ENCODE results near the gene DMKN.
"Not testable (repeated sequence)": the region's sequence is repeated elsewhere in the genome, so short reads cannot be mapped to it uniquely, and the experiment has no call there.

Gene DMKN

GRCh38 chr19:35497406-35497805 is 16.0 kb downstream of the DMKN start:
- DNase-seq (ENCODE audit: low read depth) = no peak

- peak; percentile 39 for DNase-seq (ENCODE audit: low read depth)
Measured at GRCh38 chr19:35495107-35496064, 18.1 kb downstream of the DMKN start.

DNA sequence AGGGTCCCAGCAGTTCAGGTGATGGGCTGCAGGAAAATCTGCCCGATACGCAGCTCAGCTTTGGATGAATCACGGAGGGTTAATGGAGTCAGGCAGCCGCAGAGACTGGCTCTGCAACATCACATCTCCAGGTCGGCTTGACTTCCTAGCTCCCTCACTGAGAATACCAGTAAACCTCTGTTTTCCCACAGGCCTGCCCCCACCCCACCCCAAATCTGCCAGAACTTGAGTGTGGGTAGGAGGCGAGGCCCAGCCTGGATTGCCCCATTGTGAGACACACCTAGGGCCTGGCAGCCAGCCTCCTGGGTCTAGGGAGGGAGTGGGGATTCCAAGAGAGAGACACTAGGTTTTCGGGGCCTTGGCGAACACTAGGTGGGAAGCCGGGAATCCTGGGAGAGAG is 19.5 kb downstream of the DMKN start:
- no peak for DNase-seq (ENCODE audit: low read depth)

- DNase-seq (ENCODE audit: low read depth) = no peak
Measured at GRCh38 chr19:35491836-35492360, 21.6 kb downstream of the DMKN start.

DNA sequence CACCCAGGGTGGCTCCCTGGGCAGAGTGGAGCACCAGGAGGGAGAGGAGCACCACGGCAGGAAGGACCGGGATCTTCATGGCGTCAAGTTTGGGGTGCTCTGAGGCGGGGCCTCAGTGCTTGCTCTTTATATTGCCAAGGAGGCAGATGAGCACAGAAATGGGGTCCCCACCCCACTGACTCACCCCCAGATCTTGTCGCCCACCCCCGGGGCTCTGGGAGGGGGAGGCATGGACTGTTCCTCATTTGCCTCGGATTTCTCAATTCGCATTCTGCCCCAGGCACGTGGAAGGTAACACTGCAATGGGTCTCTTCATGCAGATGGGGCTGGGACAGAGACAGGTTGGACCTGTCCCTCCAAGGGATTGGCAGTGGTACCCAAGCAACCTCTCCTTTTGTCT is 23.1 kb downstream of the DMKN start, which contains the start of gene KRTDAP:
KRTDAP (minus strand) TSS at position 101 of the 400 bp plus-strand sequence; CDS start at position 79, 22 bp downstream.
- DNase-seq (ENCODE audit: low read depth) = no peak

DNA sequence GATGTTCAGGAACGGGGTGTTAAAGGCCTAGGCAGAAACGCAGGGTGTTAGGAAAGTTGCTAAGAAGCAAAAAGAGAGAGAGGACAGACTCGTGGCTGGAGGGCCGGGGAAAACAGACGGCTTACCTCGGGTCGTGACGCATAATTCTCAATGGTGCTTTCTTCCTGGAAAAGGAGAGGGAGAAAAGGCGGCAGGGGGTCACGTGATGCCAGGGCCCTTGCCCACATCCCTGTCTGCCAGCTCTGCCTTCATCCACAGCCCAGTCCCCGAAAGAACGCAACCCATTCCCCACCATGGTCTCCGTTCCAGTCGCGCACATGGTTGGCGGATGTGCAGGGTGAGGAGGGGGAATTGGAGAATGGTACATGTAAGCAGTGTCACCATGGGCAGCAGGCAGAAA is 24.8 kb downstream of the DMKN start:
- no peak for DNase-seq (ENCODE audit: low read depth)

DNA sequence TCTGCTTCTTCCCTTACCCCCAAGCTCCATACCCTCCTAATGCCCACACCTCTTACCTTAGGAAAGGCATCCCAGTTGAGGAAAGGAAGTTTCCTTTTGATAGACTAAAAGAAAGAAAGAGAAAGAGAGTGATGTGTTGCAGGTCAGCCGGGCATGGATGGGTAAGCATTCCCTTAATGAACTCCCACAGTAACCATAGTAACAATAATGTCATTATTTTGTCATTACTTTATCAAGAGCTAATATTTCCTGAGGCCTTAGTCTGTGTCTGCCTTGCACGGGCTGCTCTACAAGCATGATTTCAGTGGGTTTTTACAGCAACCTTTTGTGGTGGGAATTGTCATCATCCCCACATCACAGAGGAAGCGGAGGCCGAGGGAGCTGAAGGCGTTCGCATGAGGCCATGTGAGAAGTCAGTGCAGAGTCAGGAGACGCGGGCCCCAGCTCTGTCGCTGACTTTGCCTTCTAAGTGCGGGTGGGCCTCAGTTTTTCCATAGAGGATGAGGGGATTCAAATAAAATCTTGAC is 25.7 kb downstream of the DMKN start:
- no peak for DNase-seq (ENCODE audit: low read depth)

- DNase-seq (ENCODE audit: low read depth) = no peak
Measured at GRCh38 chr19:35486268-35486708, 27.2 kb downstream of the DMKN start.

DNA sequence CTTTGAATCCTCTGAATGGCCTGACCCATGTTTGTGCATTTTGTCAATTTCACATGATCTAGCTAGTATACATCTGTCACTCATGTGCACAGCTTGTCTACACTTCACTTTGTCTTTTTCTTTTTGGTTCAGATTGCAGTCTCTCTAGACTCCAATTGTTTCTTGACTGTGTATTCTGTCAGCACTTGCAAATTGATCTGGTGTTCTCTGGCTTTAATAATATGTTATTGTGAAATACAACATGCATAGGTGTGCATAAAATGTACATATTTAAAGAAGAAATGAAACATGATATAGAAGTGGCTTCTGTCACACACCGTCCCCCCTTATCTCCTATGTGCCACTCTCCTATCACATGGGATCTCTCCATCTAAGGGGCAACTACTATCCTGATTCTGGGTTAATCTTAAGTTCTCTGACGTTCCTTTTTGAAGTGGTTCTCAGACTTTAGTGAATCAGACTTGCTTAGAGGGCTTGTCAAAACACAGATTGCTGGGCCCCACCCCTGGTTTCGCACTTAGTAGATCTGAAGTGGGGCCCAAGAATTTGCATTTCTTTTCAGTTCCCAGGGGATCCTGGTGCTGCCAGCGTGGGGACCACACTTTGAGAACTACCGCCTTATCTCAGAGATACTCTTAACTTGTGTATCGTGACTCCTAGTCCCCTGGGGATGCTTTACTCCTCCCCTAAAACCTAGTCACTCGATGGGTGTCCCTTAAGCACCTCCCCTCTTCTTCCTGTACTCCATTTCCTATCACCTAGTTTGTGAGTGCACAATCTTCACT is 29.0 kb downstream of the DMKN start:
- no peak for DNase-seq (ENCODE audit: low read depth)

DNA sequence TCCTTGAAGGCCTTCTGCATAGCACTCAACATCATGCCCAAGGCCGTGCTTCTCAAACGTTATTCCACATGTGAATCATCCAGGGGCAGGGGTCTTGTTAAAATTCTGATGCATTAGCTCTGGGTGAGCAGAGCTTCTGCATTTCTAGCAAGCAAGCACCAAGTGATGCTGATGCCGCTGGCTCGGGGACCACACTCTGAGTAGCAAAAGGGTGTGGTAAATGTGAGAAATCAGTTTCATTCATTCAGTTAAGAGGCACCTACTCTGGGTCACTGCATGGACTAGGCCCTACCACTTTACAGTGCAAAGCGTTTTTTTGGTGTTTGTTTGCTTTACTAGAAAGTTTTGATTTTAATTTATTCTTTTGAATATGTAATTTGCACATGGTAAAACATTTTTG is 30.4 kb downstream of the DMKN start:
- DNase-seq (ENCODE audit: low read depth) = no peak

GRCh38 chr19:35478794-35479677 is 34.4 kb downstream of the DMKN start:
- DNase-seq (ENCODE audit: low read depth) = no peak

GRCh38 chr19:35476149-35476548 is 37.3 kb downstream of the DMKN start:
- DNase-seq (ENCODE audit: low read depth) = no peak

DNA sequence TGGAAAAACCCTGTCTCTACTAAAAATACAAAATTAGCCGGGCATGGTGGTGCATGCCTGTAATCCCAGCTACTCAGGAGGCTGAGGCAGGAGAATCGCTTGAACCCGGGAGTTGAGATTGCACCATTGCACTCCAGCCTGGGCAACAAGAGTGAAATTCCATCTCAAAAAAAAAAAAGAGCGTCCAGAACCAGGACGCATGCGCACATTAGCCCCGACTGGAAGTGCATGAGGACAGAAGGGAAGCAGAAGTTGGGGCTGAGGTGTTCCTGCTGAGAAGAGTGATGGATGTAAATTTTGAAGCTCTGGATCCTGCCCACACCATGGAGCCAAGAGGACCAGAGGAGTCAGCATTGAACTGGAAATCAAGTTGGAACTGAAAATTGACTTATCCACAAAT is 38.9 kb downstream of the DMKN start:
- DNase-seq (ENCODE audit: low read depth) = not testable (repeated sequence)

DNA sequence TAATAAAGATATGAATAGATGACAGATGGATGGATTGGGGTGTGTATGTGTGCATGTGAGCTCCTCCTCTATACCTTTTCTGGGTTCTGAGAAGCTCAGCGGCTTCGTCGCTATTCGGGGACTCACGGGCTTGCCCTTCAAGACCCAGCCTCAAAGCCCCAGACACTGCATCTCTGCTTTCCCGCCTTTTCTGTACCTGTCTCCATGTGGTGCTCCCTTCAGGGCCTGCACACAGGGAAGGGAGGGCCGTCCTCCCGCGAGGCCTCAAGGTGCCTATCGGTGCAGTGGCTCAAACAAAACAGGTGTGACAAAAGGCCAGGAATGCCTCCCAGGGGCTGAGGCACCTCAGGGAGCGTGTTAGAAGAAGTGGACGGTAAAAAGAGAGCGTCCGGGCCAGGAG is 39.3 kb downstream of the DMKN start:
- no peak for DNase-seq (ENCODE audit: low read depth)

DNA sequence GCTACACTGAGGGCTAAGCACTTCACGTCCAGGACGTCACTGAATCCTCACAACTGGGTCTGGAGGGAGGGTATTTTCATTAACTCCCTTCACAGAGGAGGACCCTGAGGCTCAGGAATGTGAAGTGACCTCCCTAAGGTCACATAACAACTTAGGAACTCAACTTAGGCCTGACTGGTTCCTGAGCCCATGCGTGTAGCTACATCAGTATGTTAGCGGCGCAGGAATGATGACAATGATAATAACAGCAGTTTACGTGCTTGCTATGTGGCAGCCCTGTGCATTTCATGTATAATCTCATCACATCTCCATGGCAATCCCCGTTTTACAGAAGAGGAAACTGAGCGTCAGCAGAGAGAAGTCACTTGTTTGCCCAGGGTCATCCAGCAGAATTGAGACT is 41.5 kb downstream of the DMKN start:
- DNase-seq (ENCODE audit: low read depth) = no peak

DNA sequence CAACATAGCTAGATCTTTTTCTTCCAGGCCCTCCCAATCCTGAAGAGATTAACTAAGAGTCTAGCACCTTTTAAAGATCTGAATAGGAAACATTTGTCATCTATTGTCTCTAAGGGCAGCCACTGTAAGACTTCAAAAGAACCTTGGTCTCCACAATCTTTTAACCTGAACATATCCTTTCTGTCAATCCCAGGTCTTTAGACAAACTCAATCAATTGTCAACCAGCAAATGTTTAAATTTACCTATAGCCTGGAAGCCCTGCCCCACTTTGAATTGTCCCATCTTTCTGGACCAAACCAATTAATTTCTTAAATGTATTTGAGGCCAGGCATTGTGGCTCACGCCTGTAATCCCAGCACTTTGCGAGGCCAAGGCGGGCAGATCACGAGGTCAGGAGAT is 42.4 kb downstream of the DMKN start:
- DNase-seq (ENCODE audit: low read depth) = not testable (repeated sequence)

GRCh38 chr19:35470128-35470527 is 43.3 kb downstream of the DMKN start:
- DNase-seq (ENCODE audit: low read depth) = no peak

- DNase-seq (ENCODE audit: low read depth) = peak; percentile 27
Measured at GRCh38 chr19:35468637-35469036, 44.8 kb downstream of the DMKN start.

DNA sequence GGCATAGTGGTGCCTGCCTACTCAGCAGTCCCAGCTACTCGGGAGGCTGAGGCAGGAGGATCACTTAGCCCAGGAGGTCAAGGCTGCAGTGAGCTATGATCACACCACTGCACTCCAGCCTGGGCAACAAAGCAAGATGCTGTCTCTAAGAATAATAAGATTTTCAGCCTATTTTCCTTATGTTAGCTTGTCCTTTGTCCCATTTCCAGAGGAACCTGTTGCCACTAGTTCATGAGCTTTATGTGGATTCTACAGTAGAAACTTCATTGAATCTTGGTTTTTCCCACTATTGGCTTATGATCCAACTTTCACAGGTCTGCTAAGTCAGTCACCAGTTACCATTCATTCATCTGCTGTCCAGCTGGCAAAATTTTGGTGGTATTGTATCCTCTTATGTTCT is 47.2 kb downstream of the DMKN start:
- DNase-seq (ENCODE audit: low read depth) = no peak

DNA sequence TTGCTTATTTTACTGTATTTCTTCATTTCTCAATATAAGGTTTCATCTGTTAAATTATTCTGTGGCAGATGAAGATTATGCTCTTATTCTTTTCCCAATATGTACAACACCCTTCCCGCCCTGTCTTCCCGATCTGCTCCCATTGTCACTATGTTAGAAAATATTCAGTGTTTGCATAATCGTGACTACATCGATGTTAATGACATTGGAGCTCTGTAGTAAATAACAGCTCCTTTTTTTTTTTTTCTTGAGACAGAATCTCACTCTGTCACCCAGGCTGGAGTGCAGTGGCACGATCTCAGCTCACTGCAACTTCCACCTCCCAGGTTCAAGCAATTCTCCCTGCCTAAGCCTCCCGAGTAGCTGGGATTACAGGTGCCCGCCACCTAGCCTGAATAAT is 50.5 kb downstream of the DMKN start:
- DNase-seq (ENCODE audit: low read depth) = not testable (repeated sequence)

DNA sequence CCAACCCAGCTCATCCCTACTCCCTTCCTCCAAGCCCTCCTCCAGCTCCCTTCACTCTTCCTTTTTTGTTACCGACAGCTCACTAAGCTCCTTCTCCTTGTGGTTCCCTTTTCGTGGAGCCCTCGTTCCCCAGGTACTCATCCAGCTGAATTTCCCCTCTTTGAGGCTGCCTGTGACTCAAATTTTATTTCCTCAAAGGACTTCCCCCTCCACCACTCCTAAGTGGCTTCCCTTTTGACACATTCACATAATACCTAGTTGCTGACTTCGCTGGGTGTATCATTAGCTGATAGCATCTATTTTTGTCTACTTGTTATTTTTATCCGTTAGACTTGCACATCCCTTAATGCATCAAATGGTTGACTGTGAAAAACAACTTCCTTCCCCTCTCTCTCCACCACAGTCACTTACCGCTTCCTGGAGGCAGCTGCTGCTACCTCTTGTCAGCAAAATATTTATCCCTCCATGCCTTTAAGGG is 50.9 kb downstream of the DMKN start:
- DNase-seq (ENCODE audit: low read depth) = no peak

All from stimulated activated CD8-positive, alpha-beta memory T cell treated with anti-CD3 and anti-CD28 coated beads, Interleukin-7, amount 100 ng/mL, for 24 hours (primary cell).